ENCODE data around the gene AMOTL2.

Gene AMOTL2

GRCh38 chr3:134338201-134338512 is 36.1 kb downstream of the AMOTL2 start:
- no peak overlapping the region for H3K4me3 ChIP-seq (replicated peaks; ENCODE audit: low read depth, low read length)
- DNase-seq (ENCODE audit: extremely low read depth, low read depth), result no peak
- no peak for TF ChIP-seq CTCF (IDR thresholded peaks at IDR 0.05; ENCODE audit: low read depth, low read length, missing control alignments)

- no peak for TF ChIP-seq CTCF (IDR thresholded peaks at IDR 0.05; ENCODE audit: low read depth, low read length, missing control alignments)
- H3K4me3 ChIP-seq (replicated peaks; ENCODE audit: low read depth, low read length), result no peak overlapping the region
- DNase-seq (ENCODE audit: extremely low read depth, low read depth), result no peak
Observed at GRCh38 chr3:134337511-134338200, 36.6 kb downstream of the AMOTL2 start.

- TF ChIP-seq CTCF (IDR thresholded peaks at IDR 0.05; ENCODE audit: low read depth, low read length, missing control alignments), result no peak
- DNase-seq (ENCODE audit: extremely low read depth, low read depth), result no peak
- H3K4me3 ChIP-seq (replicated peaks; ENCODE audit: low read depth, low read length), result no peak overlapping the region
Observed at GRCh38 chr3:134337071-134337482, 37.2 kb downstream of the AMOTL2 start.

GRCh38 chr3:134336587-134336986 is 37.7 kb downstream of the AMOTL2 start:
- TF ChIP-seq CTCF (IDR thresholded peaks at IDR 0.05; ENCODE audit: low read depth, low read length, missing control alignments), result no peak
- no peak for DNase-seq (ENCODE audit: extremely low read depth, low read depth)
- H3K4me3 ChIP-seq (replicated peaks; ENCODE audit: low read depth, low read length), result no peak overlapping the region

GRCh38 chr3:134334901-134335280 is 39.4 kb downstream of the AMOTL2 start:
- no peak for DNase-seq (ENCODE audit: extremely low read depth, low read depth)
- no peak for TF ChIP-seq CTCF (IDR thresholded peaks at IDR 0.05; ENCODE audit: low read depth, low read length, missing control alignments)
- no peak overlapping the region for H3K4me3 ChIP-seq (replicated peaks; ENCODE audit: low read depth, low read length)

GRCh38 chr3:134334231-134334900 is 39.9 kb downstream of the AMOTL2 start:
- no peak overlapping the region for H3K4me3 ChIP-seq (replicated peaks; ENCODE audit: low read depth, low read length)
- TF ChIP-seq CTCF (IDR thresholded peaks at IDR 0.05; ENCODE audit: low read depth, low read length, missing control alignments), result no peak
- DNase-seq (ENCODE audit: extremely low read depth, low read depth), result no peak

Measured in HFF-Myc (cell line).